HG03457 (cell line): ENCODE measurements around the gene LMOD3.

Source experiments
- ATAC-seq: cut with Tn5 transposase; IDR thresholded peaks from one replicate; pipeline ENCODE4 v1.9.1; 2021; ENCODE audit warnings: moderate number of reproducible peaks; ENCODE audit not compliant: unreplicated experiment

Gene LMOD3

GRCh38 chr3:69126216-69126615 is 3.8 kb upstream of the LMOD3 start:
- ATAC-seq = no peak

GRCh38 chr3:69121950-69122349 is 445 bp downstream of the LMOD3 start:
- ATAC-seq = no peak

GRCh38 chr3:69121513-69121912 is 882 bp downstream of the LMOD3 start:
- no peak for ATAC-seq

GRCh38 chr3:69120879-69121464 is 1.4 kb downstream of the LMOD3 start:
- ATAC-seq = no peak

GRCh38 chr3:69119681-69120080 is 2.7 kb downstream of the LMOD3 start:
- no peak for ATAC-seq

GRCh38 chr3:69119138-69119537 is 3.3 kb downstream of the LMOD3 start:
- ATAC-seq = no peak

- no peak for ATAC-seq
These were observed 3.8 kb downstream of the LMOD3 start for GRCh38 chr3:69118555-69118954.

- no peak for ATAC-seq
These were observed 5.5 kb downstream of the LMOD3 start for GRCh38 chr3:69116897-69117296.

GRCh38 chr3:69116162-69116561 is 6.2 kb downstream of the LMOD3 start:
- no peak for ATAC-seq

GRCh38 chr3:69115731-69116130 is 6.7 kb downstream of the LMOD3 start:
- no peak for ATAC-seq

- ATAC-seq = no peak
These were observed 8.9 kb downstream of the LMOD3 start for GRCh38 chr3:69113536-69113935.

- ATAC-seq = no peak
These were observed 11.4 kb downstream of the LMOD3 start for GRCh38 chr3:69110941-69111546.

- no peak for ATAC-seq
These were observed 13.6 kb downstream of the LMOD3 start for GRCh38 chr3:69108811-69109210.

GRCh38 chr3:69107841-69108240 is 14.6 kb downstream of the LMOD3 start:
- no peak for ATAC-seq

- ATAC-seq = no peak
These were observed 17.1 kb downstream of the LMOD3 start for GRCh38 chr3:69105320-69105719.

- ATAC-seq = no peak
These were observed 17.8 kb downstream of the LMOD3 start for GRCh38 chr3:69104586-69104985.

GRCh38 chr3:69103123-69103522 is 19.3 kb downstream of the LMOD3 start:
- no peak for ATAC-seq

- ATAC-seq = no peak
These were observed 20.0 kb downstream of the LMOD3 start for GRCh38 chr3:69102384-69102783.

GRCh38 chr3:69099576-69099975 is 22.8 kb downstream of the LMOD3 start:
- no peak for ATAC-seq

- ATAC-seq = no peak
These were observed 24.8 kb downstream of the LMOD3 start for GRCh38 chr3:69097407-69098086.

GRCh38 chr3:69096299-69096698 is 26.1 kb downstream of the LMOD3 start:
- ATAC-seq = no peak

- no peak for ATAC-seq
These were observed 26.8 kb downstream of the LMOD3 start for GRCh38 chr3:69095636-69096035.
